NCI-H2029 (cell line): Measurements from ENCODE around the gene CTRL.
"Not testable (repeated sequence)": the region's sequence is repeated elsewhere in the genome, so short reads cannot be mapped to it uniquely, and the experiment has no call there.

Source experiments
- DNase-seq: peaks from one replicate; lab custom pipeline; 2025; lab: John Stamatoyannopoulos, UW

Gene CTRL

DNA sequence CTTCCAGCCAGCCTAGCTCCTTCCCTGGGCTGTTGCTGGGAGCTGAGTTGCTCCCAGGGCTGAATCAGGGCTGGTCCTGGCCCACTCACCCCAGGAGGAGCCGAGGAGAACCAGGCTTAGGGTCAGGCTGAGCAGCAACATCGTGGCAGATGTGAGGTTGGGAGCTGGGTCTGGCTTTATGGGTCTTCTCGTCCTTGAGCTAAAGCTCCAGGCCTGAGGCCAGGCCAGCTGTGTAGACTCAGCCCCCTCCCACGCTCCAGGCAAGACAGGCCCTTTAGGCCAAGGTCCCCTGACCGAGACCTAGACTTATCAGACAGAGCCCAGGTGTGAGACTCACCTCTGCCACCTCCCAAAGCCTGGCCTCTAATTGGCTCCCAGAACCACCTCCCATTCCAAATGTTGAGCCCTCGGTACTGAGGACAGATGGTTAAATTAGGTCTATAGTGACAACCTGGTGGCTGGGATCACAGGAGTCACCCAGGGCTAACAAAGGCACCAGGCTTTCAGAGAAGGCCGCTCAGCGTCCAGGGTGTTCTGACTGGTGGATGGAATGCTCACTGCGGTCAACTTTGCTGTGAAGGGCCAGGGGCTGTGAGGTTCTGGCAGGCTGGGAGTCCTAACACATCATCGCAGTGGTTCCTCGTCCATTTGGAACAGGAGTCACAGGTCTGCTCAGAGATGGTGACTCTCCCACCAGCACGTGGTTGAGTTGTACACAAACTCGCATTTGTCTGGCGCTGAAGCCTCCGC is at the start of gene CTRL:
CTRL (minus strand) TSS at position 151 of the 750 bp plus-strand sequence; CDS start at position 141, 10 bp downstream.
- no peak for DNase-seq

DNA sequence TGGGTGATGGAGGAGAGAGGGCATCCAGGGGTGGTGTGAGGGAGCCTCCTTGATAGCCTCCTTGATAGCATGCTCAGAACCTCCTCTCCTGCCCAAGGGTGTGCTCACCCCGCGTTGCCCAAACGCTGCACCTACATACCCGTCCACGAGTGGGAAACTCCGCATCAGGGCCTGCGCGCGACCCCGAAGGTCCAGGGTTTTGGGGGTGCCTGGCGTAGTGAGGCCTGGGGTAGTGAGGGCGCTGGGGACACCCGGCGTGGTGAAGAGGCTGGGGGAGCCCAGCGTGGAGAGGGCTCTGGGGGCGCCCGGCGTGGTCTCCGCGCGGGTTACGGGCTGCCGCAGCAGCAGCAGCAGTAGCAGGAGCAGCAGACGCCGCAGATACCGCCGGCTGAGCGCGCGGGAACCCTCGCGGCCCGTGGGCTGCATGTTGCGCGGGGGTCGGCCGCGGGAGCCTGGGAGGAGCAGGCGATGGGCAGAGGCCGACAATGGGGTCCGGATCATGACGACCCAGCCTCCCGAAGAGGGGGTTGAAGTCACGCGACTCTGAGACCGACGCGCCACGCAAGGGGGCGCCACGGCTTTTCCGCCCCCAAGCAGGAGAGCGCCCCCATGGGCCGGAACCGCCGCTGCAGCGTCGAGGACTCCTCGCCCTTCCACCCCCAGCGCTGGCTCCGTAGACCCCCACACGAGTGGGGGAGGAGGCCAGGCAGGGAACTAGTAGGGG is 48.5 kb upstream of the CTRL start, which contains the start of gene DPEP3:
DPEP3 (minus strand) TSS at position 545 of the 724 bp plus-strand sequence; CDS start at position 426, 119 bp downstream.
- DNase-seq: no peak

DNA sequence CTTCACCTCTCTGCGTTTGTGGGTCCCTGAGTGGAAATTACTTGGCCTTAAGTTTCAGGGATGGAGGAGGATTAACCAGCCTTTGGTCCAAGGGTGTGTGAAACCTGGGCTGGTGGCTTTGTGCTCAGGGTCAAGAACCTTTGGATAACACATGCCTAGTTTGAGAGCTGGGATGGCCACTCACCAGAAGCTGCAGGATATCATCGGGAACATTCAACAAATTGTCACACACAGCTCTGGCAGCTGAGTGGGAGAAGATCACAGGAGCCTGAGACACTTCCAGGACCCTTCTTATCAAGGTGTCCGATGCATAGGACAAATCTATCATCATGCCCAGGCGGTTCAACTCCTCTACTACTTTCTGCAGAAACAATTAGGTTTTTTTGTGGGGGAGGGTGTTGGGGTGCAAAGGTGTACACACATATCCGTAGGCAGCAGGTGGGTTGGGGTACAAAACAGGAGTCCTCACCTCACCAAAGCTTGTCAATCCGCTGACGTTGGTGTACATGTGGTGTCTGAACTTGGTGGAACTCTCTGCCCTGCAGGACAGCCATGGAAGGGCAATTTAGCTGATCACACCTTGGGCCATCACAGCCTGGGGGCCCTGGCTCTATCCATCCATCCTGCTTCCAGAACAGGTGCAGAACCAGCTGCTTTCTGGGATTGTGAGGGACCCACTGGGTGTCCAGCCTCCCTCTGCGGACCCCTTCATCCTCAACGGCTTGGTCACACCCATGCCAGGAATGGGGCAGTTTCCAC is 46.0 kb upstream of the CTRL start:
- DNase-seq: no peak

DNA sequence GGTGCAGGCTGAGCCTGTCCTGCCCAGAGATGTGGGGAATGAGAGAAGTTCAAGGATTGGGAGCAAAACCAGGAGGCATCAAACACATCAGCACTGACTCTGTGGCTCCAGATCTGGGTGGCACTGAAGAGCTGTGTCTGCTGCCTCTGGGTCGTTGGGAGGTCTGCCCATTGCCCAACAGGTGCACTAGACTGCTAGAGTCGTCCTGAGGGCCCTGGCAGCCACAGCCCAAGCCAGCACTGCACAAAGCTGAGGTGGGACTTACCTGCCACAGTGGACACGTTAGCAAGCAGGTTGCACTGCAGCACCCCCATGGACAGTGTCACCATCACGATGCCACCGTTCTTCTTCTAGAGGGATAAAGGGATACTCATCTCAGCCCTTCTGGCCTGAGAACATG is 45.3 kb upstream of the CTRL start:
- no peak for DNase-seq

DNA sequence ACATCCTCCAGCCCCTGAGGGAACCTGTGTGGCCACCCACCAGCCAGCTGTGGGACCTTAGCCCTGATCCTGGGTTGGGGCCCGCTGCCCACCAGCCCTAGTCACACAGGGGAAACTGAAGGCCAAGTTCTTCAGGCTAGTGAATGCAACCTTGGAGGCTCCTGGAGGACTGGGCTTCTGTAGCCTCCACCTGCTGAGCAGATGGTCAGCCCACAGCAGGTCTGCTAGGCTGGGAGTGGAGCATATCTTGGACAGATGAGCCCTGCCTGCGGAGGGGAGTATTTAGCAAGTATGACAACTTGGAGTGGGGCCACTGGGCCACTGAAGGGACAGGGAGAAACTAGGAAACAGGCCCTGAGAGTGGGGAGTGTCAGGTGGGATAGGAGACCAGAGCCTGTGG is 44.5 kb upstream of the CTRL start:
- no peak for DNase-seq

DNA sequence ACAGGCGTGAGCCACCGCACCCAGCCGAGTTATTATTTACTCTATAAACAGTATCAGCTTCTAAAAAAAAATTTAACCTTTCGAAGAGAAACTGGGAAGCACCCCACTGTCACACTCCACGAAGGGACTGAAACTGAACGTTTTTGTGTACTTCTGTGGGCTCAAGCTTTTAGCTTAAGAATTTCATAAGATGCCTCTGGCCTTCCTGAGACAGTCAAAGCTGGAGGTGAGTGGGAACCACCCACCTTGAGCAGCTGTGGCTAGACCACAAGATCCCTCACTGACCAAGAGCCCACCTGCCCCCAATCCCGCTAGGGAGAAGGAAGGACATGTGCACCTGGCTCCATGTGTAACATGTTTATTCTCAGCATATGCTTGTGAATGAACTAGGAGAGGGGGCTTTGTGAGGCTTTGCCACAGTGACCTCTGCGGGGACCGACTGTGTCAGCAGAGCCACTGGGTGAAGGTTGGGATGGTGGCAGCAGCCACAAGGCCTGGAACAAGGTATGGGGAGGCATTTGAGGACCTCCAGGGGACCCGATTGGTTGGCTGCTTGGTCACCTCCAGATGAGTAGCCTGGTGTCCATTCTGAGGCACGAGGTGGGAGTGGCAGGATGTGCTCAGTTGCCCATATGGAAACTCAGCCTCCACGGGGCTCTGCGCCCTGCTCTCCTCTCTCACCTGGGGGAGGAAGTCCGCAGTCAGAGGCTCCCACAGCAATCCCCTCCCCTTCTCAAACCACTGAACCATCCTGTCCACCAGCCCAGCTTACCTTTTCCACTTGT is 43.9 kb upstream of the CTRL start:
- DNase-seq: no peak

DNA sequence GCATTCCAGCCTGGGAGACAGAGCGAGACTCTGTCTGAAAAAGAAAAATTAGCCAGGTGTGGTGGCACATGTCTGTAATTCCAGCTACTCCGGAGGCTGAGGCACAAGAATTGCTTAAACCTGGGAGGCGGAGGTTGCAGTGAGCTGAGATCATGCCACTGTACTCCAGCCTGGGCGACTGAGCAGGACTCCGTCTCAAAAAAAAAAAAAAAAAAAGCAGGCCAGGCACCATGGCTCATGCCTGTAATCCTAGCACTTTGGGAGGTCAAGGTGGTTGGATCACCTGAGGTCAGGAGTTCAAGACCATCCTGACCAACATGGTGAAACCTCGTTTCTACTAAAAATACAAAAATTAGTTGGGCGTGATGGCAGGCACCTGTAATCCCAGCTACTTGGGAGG is 40.6 kb upstream of the CTRL start:
- DNase-seq: not testable (repeated sequence)

DNA sequence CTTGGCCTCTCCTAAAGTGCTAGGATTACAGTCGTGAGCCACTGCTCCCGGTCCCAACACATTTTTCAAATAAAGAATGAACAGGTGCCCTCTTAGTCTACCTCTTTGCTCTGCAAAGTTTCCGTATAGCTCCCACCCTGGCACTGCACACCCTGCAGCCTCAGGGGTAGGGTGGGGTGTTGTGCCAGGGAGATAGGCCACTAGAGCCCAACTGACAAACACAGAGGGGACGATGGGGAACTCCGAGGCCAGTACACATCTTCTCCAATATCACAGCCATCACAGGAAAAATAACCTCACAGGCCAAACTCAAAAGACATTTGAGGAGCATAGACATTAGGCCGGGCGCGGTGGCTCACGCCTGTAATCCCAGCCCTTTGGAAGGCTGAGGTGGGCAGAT is 39.4 kb upstream of the CTRL start:
- DNase-seq: no peak

DNA sequence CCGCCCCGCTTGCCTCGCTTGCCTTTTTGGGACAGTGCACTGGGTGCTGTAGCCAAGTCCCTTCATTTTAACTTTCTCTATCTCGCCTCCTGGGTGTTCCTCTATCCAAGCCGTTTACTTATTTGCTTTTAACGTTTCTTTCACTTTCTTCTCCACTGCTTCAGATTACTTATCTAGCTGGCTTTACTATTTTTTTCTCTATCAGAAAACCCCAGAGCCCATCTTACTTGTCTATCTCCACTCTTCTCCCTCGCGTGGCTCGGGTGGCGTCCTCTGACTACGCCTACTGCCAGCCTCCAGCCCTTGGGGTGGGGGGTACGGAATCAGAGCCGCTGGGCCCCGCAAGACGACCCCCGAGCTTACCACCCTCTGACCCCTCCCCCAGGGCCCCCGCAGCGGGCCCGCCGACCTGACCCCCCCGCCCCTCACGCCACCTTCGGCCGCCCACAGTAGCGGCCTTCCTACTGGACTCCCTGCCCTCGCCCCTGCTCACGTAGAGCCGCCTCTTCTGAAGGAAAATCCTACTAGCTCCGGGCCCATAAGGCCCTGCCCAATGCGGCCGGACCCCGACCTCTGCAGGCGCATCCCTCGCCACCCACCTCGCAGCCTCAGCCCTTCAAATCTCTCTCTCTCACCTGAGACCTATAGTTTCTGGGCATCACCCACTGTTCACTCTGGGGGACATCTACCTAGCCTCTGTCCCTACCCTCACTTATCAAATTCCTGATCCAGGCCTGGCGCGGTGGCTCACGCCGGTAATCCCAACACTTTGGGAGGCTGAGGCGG is 37.8 kb upstream of the CTRL start:
- no peak for DNase-seq

DNA sequence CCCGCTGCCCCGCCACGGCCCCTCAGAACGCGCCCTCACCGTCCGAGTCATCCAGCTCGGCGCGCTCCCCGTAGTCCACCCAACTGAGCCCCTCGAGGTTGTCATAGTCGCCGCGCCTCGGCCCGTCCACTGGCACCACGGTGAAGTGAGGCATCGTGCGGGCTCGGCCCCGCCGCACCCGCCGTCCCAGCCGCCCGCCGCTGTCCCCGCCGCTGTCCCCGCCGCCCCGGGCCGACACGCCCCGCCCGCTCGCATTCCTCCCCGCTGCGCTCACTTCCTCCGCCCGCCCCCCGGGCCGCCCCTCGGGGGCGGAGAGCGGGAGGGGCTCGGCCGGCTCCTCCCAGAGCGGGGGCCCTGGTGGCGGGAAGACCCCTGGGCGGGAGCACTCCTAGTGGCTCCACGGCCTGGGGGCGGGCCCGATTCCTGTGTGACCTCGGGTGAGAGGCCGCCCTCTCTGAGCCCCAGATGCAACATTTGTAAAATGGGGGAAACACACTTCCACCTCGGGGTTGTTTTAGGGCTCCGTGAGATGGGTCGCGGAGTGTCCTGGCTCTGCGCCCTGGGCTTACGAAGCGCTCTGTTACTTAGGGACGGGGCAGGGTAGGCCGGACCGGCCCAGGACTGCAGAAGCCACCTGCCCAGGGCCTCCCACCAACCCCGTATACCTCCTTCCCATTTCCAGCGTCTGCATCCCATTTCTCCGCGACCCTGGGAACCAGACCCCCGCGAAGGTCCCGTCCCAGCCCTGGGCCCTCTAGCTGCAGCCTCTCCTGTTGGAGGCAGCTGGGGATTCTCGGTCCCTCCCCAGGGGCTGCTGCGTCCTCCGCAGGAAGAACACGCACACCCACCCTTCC is 37.0 kb upstream of the CTRL start, which contains the start of gene SLC12A4:
SLC12A4 (minus strand) TSS at position 238 of the 854 bp plus-strand sequence; CDS start at position 154, 84 bp downstream.
- DNase-seq: peak; percentile 30

DNA sequence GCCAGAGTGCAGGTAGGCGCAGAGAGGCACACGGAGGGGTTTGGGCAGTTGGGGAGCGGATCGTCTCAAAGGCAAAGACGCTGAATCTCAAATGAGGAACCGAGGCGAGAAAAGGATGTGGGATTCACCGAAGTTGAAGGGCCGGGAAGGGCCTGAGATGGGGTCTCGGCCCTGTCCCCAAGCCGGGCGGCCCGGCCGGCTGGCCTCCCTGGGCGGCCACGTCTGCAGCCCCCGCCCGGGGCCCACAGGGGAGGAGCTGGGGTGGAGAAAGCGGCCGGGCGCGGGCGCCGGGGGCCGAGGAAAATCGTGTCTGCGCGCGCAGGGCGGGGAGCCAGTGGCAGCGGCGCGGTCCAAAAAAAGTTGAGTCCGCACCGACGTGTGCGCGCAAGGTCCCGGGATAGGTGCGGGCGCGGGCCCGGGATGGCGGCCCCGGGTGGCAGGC is 36.3 kb upstream of the CTRL start:
- DNase-seq: no peak

DNA sequence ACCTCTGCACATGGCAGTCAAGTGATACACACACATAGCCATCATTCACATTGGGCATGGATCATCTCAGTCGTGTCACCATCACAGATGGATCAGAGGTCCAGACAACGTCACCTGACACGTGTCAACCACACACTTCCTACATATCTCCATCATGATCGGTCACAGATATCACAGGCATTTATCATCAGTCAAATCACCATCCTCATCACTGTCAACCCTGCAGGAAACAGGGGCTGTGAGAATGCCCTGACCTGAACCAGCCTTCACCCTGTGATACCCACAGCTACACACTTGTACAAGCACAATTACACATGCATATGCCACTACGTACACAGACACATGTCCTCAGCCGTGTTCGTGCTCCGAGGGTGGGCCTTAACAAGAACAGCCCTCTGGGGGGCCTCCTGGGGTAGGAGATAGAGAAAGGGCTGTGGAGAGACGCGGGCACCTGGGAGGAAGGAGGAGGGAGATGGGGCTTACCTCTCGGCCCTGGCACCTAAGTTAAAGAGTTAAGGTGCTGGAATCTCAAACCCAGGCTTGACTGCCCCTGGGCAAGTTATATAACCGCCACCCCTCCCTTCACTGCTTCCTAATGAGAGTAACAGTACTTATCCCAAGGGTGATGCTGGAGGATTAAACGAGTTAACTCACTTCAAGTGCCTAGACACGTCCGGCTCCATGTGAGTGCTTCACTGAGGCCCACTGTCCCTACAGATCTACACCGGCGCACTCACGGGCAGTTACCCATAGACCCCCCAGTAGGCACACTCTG is 35.7 kb upstream of the CTRL start:
- DNase-seq: no peak

DNA sequence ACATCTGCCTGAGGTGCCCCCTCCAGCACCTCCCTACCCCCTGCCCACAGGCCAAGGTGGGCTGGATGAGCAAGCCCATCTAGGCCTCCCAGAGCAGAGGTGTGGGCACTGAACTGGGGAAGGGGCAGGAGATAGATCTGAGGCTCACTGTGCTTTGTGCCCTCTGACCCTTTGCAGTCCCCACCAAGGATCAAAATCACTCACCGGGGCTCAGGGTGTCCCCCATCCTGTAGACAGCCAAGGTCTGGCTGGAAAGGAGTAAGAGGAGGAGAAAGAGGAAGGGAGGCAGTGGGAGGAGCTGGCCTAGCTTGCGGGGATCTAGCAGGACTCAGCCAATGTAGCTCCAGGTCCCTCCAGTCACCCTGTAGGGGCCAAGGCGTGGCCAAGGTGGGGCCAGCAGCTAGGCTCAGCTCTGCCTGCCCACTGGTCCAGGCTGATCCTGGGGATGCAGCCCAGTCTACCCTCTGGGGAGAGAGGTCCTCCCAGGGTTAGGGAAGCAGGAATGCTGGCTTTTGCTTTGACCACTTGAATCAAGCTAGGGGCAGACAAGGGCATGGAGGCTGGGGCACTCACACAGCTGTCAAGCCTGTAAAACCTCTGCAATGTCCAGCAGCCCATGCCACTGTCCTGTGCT is 35.0 kb upstream of the CTRL start:
- no peak for DNase-seq

DNA sequence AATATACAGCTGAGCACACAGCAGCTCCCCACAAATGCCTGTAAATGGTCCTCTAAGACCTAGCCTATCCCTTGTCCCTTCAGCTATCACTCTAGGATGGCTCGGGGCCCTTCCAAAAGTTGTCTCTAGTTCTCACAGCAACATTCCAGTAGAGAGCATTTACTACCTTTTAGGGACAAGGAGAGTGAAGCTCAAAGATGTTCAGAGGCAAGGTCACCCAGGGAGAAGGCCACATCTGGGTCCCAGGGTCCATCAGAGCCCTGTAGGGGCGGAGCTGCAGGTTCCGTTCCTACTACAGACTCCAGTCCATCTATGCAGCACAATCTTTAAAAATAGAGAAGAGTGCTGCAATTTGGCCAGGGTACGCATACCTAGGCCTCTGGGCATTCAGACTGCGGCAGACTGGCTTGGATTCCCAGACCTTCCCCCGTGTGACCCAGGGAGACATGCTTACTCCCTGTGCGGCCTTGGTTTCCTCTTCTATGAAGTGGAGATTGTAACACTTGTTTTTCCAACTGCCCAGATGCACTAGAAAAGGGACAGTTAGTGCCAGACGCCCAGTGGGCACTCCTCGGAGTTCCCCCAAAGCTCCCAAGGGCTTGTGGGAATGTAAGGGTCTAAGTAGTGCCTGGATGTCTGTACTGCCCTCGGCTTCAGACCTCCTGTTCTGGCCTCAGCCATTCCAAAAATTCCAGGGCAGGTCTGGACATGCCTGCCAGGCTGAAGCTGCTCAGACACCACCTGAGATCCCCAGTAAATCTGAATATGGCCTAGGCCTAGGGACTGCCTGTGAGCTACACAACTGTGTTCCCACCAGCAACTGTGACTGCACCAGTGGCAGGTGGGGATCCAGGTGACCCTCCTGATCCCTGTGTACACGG is 34.2 kb upstream of the CTRL start:
- no peak for DNase-seq

DNA sequence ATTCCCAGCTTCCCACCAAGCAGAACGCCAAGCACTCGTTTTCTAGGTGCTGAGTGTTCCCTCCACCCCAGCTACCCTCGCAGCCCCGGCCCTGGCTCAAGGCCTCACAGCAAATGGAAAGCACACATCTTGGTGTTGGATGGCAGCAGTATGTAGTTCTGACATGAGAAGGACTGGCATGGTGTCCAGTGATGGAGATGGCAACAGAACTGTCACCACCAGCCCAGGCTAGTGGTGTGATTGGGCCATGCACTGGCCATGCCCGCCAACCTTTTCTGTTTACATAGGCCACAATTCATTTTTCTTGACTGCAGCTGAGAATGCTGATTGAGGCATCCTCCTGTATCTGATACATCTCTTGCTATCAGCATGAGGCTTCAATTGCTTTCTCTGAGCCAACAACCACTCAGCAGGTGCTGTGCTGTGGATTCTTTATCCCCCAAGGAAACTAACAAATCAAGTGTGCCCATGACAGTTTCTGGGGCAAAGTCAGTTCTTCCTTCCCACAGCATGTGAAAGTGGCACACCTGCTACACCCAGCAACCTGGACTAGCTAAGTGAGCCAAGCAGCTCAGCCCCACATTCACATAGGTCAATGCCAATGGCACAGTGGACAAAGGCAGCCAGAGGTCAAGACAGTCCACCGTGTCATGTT is 32.9 kb upstream of the CTRL start:
- DNase-seq: no peak

DNA sequence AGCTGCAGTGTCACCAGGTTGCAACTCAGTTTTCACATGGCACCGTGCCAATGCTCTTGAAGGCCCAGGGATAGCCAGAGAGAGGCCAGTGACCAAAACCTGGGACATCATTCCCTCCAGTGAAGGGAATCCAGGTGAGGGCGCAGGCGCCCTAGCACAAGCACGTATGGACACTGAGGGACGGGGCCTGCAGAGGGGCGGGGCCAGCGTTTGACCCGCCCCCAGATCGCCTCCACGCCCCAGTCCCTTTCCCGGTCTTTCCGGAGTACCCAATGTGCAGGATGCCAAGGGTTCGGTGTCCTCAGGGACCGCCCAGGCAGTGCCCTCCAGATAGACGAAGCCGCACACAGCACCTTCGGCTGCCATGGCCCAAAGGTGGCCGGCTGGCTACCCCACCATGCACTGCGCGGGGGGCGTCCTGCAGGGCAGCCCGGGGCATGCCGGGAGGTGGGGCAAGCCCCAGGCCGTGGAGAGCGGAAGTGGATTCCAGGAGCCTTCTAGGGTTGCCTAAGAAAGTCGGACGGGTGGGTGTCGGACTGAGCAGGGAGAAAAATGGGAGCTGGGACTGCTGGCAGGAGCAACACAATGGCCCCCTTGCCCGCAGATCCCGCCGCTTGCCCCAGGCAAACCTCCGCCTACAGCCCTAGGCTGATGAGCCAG is 32.1 kb upstream of the CTRL start:
- no peak for DNase-seq

DNA sequence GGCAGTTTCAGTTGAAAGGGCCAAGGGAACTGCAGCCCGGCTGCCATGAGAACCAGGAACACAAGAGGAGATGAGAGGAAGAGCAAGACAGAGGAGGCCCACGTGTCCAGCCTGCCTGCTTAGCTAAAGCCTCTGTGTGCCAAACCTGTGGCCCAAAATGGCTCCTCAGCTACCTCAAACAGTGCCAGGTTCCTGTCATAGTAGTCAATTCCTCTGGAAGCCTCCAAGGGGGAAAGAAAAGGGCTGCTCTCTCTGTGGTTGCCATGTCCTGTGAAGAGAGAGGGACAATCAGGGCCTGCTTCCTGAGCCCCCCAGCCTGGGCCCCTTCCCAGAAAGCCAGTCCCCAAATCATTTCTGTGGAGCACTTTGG is 31.6 kb upstream of the CTRL start:
- DNase-seq: no peak
